Fibroblast of peridontal ligament (primary cell): ENCODE results near the gene DKK3.

ENCODE experiments used
- DNase-seq: peaks from one replicate; pipeline ENCODE4 v3.0.0-alpha.2; 2010; ENCODE audit errors: extremely low read depth

DKK3 gene

GRCh38 chr11:11946180-11946579, 62.2 kb downstream of the DKK3 start:
- peak; percentile 60 for DNase-seq

DNA sequence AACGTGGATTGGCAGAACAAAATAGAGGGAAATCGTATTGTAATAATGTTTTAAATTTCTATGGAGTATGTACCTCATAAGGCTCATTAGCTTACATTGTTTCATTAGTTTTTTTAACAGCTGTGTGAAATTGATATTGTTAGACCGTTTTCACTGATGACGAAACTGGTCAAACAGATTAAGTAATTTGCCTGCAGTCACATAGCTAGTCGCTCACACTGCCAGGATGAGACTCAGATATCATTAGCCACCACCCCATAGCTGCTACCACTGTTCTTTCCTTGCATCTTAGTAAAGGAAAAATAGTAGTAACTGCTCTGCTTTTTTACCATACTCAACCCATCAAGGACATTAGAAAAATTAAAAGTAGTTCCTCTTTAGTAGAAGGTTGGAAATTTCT, 64.0 kb downstream of the DKK3 start:
- no peak for DNase-seq

GRCh38 chr11:11942668-11943067, 65.8 kb downstream of the DKK3 start:
- no peak for DNase-seq

DNA sequence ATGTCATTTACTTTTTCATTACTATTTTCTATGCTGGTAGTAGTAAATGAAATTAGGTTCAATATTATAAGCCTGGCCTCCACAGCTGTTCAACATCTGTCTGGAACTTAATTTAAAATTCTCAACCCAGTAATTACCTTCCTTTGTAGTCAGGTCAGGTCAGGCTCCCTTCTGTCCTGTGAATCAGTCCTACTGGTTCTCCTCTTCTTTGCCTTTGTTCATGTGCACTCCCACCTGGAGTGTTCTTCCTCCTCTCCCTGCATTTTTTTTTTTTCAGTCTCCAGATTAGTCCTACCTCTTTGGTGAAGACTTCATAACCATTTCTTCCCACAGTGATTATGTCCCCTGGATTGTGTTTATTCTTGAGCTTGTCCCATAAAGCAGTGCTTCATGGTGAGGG, 67.9 kb downstream of the DKK3 start:
- DNase-seq: no peak

DNA sequence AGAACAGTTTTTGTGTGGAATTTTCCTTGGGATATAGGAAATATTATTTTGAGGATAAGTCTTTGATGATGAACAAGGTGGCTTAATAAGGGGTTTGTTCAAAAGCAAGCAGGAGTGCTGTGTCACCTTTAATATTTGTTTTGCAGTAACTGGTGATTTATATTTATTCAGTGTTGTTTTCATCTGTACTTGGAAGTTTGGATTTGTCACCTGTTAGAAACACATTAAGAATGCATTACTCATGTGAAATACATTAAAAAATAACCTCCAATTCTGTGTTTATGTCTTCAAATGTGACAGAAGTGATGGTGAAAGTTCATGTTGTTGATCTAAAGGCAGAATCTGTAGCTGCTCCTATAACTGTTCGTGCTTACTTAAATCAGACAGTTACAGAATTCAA, 70.5 kb downstream of the DKK3 start:
- no peak for DNase-seq

DNA sequence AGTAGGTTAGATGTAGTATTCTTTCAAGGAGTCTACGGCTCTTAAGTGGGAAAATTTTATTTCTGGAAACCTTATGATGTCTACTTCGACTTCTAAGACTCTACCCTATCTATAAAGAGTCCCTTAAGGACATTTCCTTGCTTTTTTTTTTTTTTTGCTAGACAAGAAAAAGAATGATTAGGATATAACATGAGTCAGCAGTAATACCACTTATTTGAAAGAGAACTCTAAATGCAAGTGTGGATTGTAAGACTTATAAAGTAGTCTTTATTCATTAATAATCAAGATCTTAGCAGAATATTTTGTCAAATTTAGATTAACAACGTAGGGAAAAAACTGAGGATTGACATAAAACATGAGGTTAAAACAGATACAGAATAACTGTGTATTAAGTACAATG, 71.0 kb downstream of the DKK3 start:
- no peak for DNase-seq

- no peak for DNase-seq
Measured at GRCh38 chr11:11935536-11935935, 72.9 kb downstream of the DKK3 start.

DNA sequence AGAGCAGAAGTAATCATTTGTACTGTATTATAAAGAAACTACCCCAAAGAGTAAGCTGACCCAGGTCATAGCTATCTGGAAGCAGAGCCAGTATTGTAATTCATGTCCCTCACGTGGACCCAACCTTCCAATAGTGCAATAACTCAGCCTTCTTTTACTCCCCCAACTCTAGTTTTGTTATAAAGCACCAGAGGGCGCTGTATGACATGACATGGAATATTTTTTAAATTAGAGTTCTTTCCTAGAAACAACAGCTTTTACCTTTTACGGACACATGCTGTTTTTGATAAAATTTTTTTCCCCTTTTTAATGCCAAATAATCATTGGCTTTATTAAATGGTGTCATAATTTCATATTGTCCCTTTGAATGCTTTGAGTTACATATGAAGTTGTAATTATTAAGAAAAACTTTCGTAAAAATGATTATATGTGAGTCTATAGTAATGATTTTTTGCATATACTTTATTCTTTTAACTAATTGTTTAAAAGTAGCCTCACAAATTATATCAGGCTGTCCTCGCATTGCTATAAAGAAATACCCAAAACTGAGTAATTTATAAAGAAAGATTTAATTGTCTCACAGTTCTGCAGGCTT, 76.9 kb downstream of the DKK3 start:
- DNase-seq: peak; percentile 85

DNA sequence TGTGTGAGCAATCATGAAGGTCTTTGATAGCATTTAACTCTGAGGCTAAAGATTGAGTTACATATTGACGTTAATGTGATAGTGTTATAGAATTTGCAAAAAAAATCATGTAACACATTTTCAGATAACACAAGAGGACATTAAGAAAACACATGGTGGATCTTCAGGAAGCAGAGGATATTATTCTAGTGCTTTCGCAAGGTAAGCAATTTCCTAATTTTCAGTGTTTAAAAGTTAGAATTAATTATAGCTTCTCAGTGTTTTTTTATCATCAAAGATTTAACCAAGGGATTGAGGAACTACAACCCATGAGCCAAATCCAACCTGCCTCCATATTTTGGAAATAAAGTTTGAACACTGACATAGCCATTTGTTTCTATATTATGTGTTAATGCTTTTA, 78.5 kb downstream of the DKK3 start:
- DNase-seq: no peak

- DNase-seq: peak; percentile 18
Measured at GRCh38 chr11:11923828-11924227, 84.6 kb downstream of the DKK3 start.

GRCh38 chr11:11916981-11917399, 91.4 kb downstream of the DKK3 start:
- DNase-seq: peak; percentile 93

DNA sequence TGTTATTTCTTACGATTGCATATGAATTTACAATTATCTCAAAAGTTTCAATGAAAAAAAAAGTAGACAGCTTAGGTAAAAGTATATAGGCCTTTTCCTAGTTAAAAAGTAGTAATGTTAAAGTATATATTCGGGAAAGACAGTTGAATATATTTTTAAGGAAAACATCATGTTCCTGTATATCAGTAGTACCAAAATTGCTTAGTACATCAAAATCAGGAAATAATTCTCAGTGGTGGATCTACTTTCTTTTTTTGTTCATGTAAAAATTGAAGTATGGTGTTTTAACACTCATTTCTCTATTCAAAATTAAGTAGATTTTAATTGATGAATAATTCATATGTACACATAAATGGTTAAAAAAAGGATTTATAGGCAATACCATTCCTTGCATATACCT, 92.8 kb downstream of the DKK3 start:
- no peak for DNase-seq

GRCh38 chr11:11913395-11913794, 95.0 kb downstream of the DKK3 start:
- no peak for DNase-seq
